Putamen (tissue), 1 donor: ENCODE measurements around the gene SH3BP5.

Experiments used
- DNase-seq: peaks from one replicate; pipeline ENCODE4 v3.0.0-alpha.2; 2016; ENCODE audit warnings: low spot score

The SH3BP5 gene

GRCh38 chr3:15347063-15347736 is 14.8 kb upstream of the SH3BP5 start:
- no peak for DNase-seq

- no peak for DNase-seq
Observed at GRCh38 chr3:15346516-15346915, 14.1 kb upstream of the SH3BP5 start.

GRCh38 chr3:15345608-15346137 is 13.3 kb upstream of the SH3BP5 start:
- no peak for DNase-seq

- peak; percentile 39 for DNase-seq
Observed at GRCh38 chr3:15345066-15345607, 12.8 kb upstream of the SH3BP5 start.

GRCh38 chr3:15342945-15343344 is 10.6 kb upstream of the SH3BP5 start:
- no peak for DNase-seq

- no peak for DNase-seq
Observed at GRCh38 chr3:15342246-15342645, 9.9 kb upstream of the SH3BP5 start.

GRCh38 chr3:15341030-15341726 is 8.8 kb upstream of the SH3BP5 start:
- DNase-seq: no peak

GRCh38 chr3:15339786-15340215 is 7.4 kb upstream of the SH3BP5 start:
- DNase-seq: no peak

- no peak for DNase-seq
Observed at GRCh38 chr3:15339001-15339400, 6.6 kb upstream of the SH3BP5 start.

- DNase-seq: no peak
Observed at GRCh38 chr3:15337963-15338362, 5.6 kb upstream of the SH3BP5 start.

GRCh38 chr3:15336057-15336456 is 3.7 kb upstream of the SH3BP5 start:
- DNase-seq: no peak

- no peak for DNase-seq
Observed at GRCh38 chr3:15333956-15334263, 1.5 kb upstream of the SH3BP5 start.

GRCh38 chr3:15333099-15333955 is 941 bp upstream of the SH3BP5 start:
- DNase-seq: no peak

GRCh38 chr3:15331606-15332404 is 581 bp downstream of the SH3BP5 start:
- no peak for DNase-seq

GRCh38 chr3:15331072-15331605 is 1.2 kb downstream of the SH3BP5 start:
- DNase-seq: no peak

GRCh38 chr3:15330031-15330596 is 2.3 kb downstream of the SH3BP5 start:
- DNase-seq: no peak

GRCh38 chr3:15329046-15330005 is 3.1 kb downstream of the SH3BP5 start:
- DNase-seq: no peak

- DNase-seq: no peak
Observed at GRCh38 chr3:15327941-15328340, 4.4 kb downstream of the SH3BP5 start.

- no peak for DNase-seq
Observed at GRCh38 chr3:15326673-15327072, 5.7 kb downstream of the SH3BP5 start.

GRCh38 chr3:15326037-15326436 is 6.3 kb downstream of the SH3BP5 start:
- no peak for DNase-seq
